Measurements from ENCODE around the gene WDR31. TPM values are rescaled to one million over a fixed set of nuclear protein-coding genes. Genes with fewer than 3 reads are reported as not detected.
"Not testable (repeated sequence)": the region's sequence is repeated elsewhere in the genome, so short reads cannot be mapped to it uniquely, and the experiment has no call there.

The WDR31 gene
- total RNA-seq, 2 donors from 2014 or later: 2.1 to 2.3 TPM

GRCh38 chr9:113306566-113306965, 33.5 kb downstream of the WDR31 start:
- intact Hi-C loops (cut with DNase I): no loop called here
- DNase-seq (ENCODE audit: low spot score): no peak

GRCh38 chr9:113302792-113303418, 37.2 kb downstream of the WDR31 start, which contains the start of gene RNF183:
Gene RNF183, minus strand, starts transcription at chr9:113303376. Its CDS starts 5,192 bp downstream, at chr9:113298184.
- intact Hi-C loops (cut with DNase I): no loop called here

GRCh38 chr9:113301548-113301947, 38.5 kb downstream of the WDR31 start:
- intact Hi-C loops (cut with DNase I): no loop called here

More at GRCh38 chr9:113302792-113303418, 37.2 kb downstream of the WDR31 start, which contains the start of gene RNF183:
- DNase-seq (ENCODE audit: low spot score): no peak

GRCh38 chr9:113299800-113300292, 40.2 kb downstream of the WDR31 start:
- DNase-seq (ENCODE audit: low spot score): no peak
- intact Hi-C loops (cut with DNase I): no loop called here

More at GRCh38 chr9:113301548-113301947, 38.5 kb downstream of the WDR31 start:
- no peak for DNase-seq (ENCODE audit: low spot score)

- DNase-seq (ENCODE audit: low spot score): no peak
- intact Hi-C loops (cut with DNase I): no loop called here
These were observed 40.9 kb downstream of the WDR31 start for GRCh38 chr9:113298924-113299770.

GRCh38 chr9:113298311-113298710, 41.8 kb downstream of the WDR31 start:
- intact Hi-C loops (cut with DNase I): no loop called here
- no peak for DNase-seq (ENCODE audit: low spot score)

- DNase-seq (ENCODE audit: low spot score): no peak
- intact Hi-C loops (cut with DNase I): no loop called here
These were observed 43.1 kb downstream of the WDR31 start for GRCh38 chr9:113296796-113297558.

GRCh38 chr9:113296247-113296646, 43.8 kb downstream of the WDR31 start:
- intact Hi-C loops (cut with DNase I); DNase-seq (ENCODE audit: low spot score): not testable (repeated sequence)

- no peak for DNase-seq (ENCODE audit: low spot score)
These were observed 46.7 kb downstream of the WDR31 start for GRCh38 chr9:113293285-113293878.

GRCh38 chr9:113290052-113290607, 49.9 kb downstream of the WDR31 start:
- DNase-seq (ENCODE audit: low spot score): no peak

More at GRCh38 chr9:113293285-113293878, 46.7 kb downstream of the WDR31 start:
- intact Hi-C loops (cut with DNase I): no loop called here

GRCh38 chr9:113289091-113289490, 51.0 kb downstream of the WDR31 start:
- intact Hi-C loops (cut with DNase I): no loop called here

More at GRCh38 chr9:113290052-113290607, 49.9 kb downstream of the WDR31 start:
- intact Hi-C loops (cut with DNase I): no loop called here

GRCh38 chr9:113281356-113281755, 58.7 kb downstream of the WDR31 start:
- DNase-seq (ENCODE audit: low spot score): no peak
- intact Hi-C loops (cut with DNase I): no loop called here

More at GRCh38 chr9:113289091-113289490, 51.0 kb downstream of the WDR31 start:
- DNase-seq (ENCODE audit: low spot score): no peak

GRCh38 chr9:113278840-113279239, 61.2 kb downstream of the WDR31 start:
- no peak for DNase-seq (ENCODE audit: low spot score)
- intact Hi-C loops (cut with DNase I): loop anchor here in 1 of 2 donors (10.0 kb wide), 2 partner anchors 126 to 316 kb away; partner anchors contain the start of gene ALAD

- intact Hi-C loops (cut with DNase I): loop anchor here in 1 of 2 donors (10.0 kb wide), 2 partner anchors 129 to 319 kb away; partner anchors contain the start of gene ALAD
These were observed 64.6 kb downstream of the WDR31 start, which contains the start of the genes CDC26 and PRPF4 for GRCh38 chr9:113275157-113276131. Gene CDC26, minus strand, starts transcription at chr9:113275572. Its CDS starts 3,065 bp downstream, at chr9:113272507. Gene PRPF4, plus strand, starts transcription at chr9:113275658. Its CDS starts 86 bp downstream, at chr9:113275744.

GRCh38 chr9:113274474-113275156, 65.5 kb downstream of the WDR31 start:
- intact Hi-C loops (cut with DNase I): loop anchor here in 1 of 2 donors (10.0 kb wide), 2 partner anchors 130 to 320 kb away; partner anchors contain the start of gene ALAD
- no peak for DNase-seq (ENCODE audit: low spot score)

More at GRCh38 chr9:113275157-113276131, 64.6 kb downstream of the WDR31 start, which contains the start of the genes CDC26 and PRPF4:
- DNase-seq (ENCODE audit: low spot score): peak; percentile 99

- intact Hi-C loops (cut with DNase I): loop anchor here in 1 of 2 donors (10.0 kb wide), 2 partner anchors 135 to 325 kb away; partner anchors contain the start of gene ALAD
- no peak for DNase-seq (ENCODE audit: low spot score)
These were observed 70.2 kb downstream of the WDR31 start for GRCh38 chr9:113269871-113270270.

Measured in posterior vena cava (tissue), 2 donors.